ENCODE results near the gene ZNF366. TPM values are rescaled to one million over a fixed set of nuclear protein-coding genes. Genes with fewer than 3 reads are reported as not detected.

ZNF366 gene
- total RNA-seq, 2 experiments from 2014 or later: not detected

DNA sequence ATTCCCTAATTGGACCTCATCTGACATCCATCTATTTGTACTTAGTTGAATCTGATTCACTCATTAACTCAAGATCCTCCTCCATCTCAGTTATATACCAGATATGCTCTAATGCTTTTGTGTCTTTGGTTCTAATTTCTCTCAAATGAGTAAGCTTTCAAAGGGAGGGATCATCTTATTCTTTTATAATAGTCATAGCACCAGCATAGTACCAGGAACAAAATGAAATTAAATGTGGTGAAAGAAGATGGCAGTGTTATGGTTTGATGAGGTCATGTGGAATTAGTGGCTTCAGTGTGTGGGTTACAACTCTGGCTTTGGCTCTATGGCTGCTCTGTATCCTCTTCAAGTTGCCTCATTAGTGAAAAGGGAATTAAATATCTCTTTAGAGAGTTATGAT is 32.5 kb upstream of the ZNF366 start:
- Mint-ChIP-seq H3K9me3 (peaks cover 2% of the 10 kb centered on the region), H3K27me3 (ENCODE audit: low read depth) (peaks cover 20% of the 10 kb centered on the region), H3K4me3 (no peak overlapping the region), H3K27ac (no peak overlapping the region), H3K36me3 (ENCODE audit: low read depth) (no peaks in the 10 kb centered on the region), H3K4me1 (ENCODE audit: low read depth) (no peaks in the 10 kb centered on the region)
- CTCF ChIA-PET: no interaction called here
- DNase-seq: no peak
- intact Hi-C loops (cut with micrococcal nuclease): no loop called here

DNA sequence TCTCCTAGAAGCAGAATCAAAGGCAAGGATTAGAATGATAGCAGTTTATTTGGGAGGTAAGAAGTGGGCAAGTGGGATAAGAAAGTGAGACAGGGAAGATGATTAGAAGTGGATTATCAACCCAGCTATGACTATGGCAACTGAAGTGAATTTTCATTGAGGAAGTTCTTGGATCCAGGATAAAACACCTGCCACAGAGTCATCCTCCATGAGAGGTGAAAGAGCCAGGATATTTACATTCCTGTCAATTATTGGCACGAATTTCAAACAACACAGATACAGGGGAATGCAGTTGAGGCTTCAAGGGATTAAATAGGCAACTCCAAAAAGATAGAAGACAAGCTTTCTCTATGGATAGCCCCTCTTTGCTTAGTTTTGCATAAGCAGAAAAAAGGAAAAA is 31.8 kb upstream of the ZNF366 start:
- Mint-ChIP-seq H3K9me3 (peaks cover 2% of the 10 kb centered on the region), H3K4me3 (no peak overlapping the region), H3K36me3 (ENCODE audit: low read depth) (no peaks in the 10 kb centered on the region), H3K27ac (no peak overlapping the region), H3K27me3 (ENCODE audit: low read depth) (peaks cover 20% of the 10 kb centered on the region), H3K4me1 (ENCODE audit: low read depth) (no peaks in the 10 kb centered on the region)
- CTCF ChIA-PET: no interaction called here
- intact Hi-C loops (cut with micrococcal nuclease): no loop called here
- no peak for DNase-seq

DNA sequence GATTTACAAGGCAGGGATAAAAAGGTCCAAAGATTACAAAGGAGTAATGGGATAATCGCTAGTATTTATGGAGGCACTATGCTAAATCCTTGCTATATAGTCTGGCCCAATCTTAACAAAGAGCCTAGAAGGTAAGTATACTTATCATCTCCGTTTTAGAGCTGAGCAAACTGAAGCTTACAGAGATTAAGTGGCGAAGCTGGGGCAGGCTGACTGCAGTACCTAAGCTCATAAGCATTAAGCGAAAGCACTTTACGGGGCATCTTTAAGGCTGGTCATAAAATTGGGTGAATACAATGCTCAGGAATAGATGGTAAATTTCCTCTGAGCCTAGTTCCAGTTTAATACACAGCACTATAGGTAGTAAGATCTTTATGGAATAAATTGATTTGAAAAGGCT is 30.0 kb upstream of the ZNF366 start:
- no peak for DNase-seq
- intact Hi-C loops (cut with micrococcal nuclease): no loop called here
- peaks cover 2% of the 10 kb centered on the region for H3K36me3 Mint-ChIP-seq (ENCODE audit: low read depth)
- H3K27ac Mint-ChIP-seq: no peak overlapping the region
- CTCF ChIA-PET: no interaction called here
- peaks cover 22% of the 10 kb centered on the region for H3K27me3 Mint-ChIP-seq (ENCODE audit: low read depth)
- peaks cover 8% of the 10 kb centered on the region for H3K9me3 Mint-ChIP-seq
- no peak overlapping the region for H3K4me3 Mint-ChIP-seq
- no peaks in the 10 kb centered on the region for H3K4me1 Mint-ChIP-seq (ENCODE audit: low read depth)

DNA sequence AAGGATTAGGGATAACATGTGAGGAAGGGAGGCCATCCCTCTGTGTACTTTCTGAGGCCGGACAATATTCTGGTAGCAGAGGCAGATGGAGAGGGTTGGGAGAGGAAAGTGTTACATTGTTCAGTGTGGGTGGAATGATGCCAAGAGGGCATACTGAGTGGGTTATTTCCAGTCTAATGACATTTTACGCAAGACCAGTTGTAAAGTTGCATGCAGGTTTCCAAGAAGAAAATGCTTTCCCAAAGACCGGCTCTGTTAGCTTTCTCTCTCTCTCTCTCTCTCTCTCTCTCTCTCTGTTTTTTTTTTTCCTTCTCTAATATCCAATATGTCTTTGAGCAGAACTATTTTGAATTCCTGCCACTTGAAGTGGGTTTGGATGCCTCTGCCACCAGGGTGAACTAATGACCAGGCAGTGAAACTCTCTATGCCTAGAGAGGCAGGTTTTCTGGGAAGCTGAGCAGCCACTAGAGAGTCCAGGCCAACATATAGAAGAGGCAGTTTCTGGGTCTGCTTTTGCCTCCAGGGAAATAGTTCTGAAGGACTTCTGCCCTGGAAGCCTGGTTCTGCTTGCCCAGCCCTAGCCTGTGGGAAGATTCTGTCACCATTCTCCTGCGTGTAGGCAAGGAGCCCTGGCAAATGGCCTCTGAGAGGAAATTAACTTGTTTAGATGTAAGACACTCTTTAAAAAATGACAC is 24.4 kb upstream of the ZNF366 start:
- peaks cover 2% of the 10 kb centered on the region for H3K36me3 Mint-ChIP-seq (ENCODE audit: low read depth)
- peaks cover 20% of the 10 kb centered on the region for H3K27me3 Mint-ChIP-seq (ENCODE audit: low read depth)
- H3K27ac Mint-ChIP-seq: no peak overlapping the region
- no peak for DNase-seq
- CTCF ChIA-PET: no interaction called here
- H3K9me3 Mint-ChIP-seq: peaks cover 8% of the 10 kb centered on the region
- intact Hi-C loops (cut with micrococcal nuclease): no loop called here
- H3K4me1 Mint-ChIP-seq (ENCODE audit: low read depth): no peaks in the 10 kb centered on the region
- H3K4me3 Mint-ChIP-seq: no peak overlapping the region

- H3K9me3 Mint-ChIP-seq: peaks cover 8% of the 10 kb centered on the region
- CTCF ChIA-PET: no interaction called here
- H3K4me1 Mint-ChIP-seq (ENCODE audit: low read depth): no peaks in the 10 kb centered on the region
- H3K27me3 Mint-ChIP-seq (ENCODE audit: low read depth): peaks cover 14% of the 10 kb centered on the region
- H3K36me3 Mint-ChIP-seq (ENCODE audit: low read depth): peaks cover 2% of the 10 kb centered on the region
- no peak for DNase-seq
- H3K4me3 Mint-ChIP-seq: no peak overlapping the region
- intact Hi-C loops (cut with micrococcal nuclease): no loop called here
- H3K27ac Mint-ChIP-seq: no peak overlapping the region
Observed at GRCh38 chr5:72530196-72530595, 23.0 kb upstream of the ZNF366 start.

GRCh38 chr5:72529383-72529782 is 22.2 kb upstream of the ZNF366 start:
- Mint-ChIP-seq H3K36me3 (ENCODE audit: low read depth) (peaks cover 2% of the 10 kb centered on the region), H3K27me3 (ENCODE audit: low read depth) (peaks cover 14% of the 10 kb centered on the region), H3K27ac (no peak overlapping the region), H3K4me1 (ENCODE audit: low read depth) (no peaks in the 10 kb centered on the region), H3K4me3 (no peak overlapping the region), H3K9me3 (peaks cover 8% of the 10 kb centered on the region)
- CTCF ChIA-PET: no interaction called here
- intact Hi-C loops (cut with micrococcal nuclease): loop anchor here (10.0 kb wide), 2 partner anchors 395 to 755 kb away; no protein-coding TSS in a partner anchor
- DNase-seq: no peak

GRCh38 chr5:72525816-72526215 is 18.6 kb upstream of the ZNF366 start:
- Mint-ChIP-seq H3K4me1 (ENCODE audit: low read depth) (no peaks in the 10 kb centered on the region), H3K4me3 (no peak overlapping the region), H3K27ac (no peak overlapping the region), H3K27me3 (ENCODE audit: low read depth) (peaks cover 3% of the 10 kb centered on the region), H3K9me3 (no peaks in the 10 kb centered on the region), H3K36me3 (ENCODE audit: low read depth) (no peaks in the 10 kb centered on the region)
- CTCF ChIA-PET: no interaction called here
- DNase-seq: no peak
- intact Hi-C loops (cut with micrococcal nuclease): loop anchor here (10.0 kb wide), 2 partner anchors 391 to 751 kb away; no protein-coding TSS in a partner anchor

DNA sequence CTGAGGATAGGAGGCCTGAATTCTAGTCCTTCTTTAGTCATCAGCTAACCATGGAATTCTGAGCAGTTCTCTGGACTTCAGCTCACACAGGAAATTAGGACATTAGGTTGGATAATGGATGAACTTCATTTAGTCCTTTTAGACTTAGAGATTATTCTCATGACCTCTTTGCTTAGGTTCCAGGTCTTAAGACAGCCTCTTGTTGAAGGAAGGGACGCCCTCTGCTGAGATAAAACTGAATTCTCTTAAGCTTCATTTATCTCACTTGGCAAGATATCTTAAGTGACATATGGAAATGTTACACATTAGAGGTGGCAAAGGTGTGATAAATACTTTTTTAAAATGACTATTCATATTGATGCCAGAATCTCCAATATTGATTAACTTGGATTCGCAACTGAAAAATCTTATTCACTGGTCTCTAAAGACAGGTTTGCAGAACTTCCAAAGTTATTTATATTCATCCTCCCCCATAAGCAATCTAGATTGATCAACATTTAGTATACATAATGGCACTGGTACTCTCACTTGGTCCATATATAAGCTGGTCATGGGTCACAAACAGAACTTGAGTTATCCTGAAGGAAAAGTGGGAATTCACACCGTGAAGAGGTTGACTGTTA is 16.9 kb upstream of the ZNF366 start:
- CTCF ChIA-PET: interaction anchor here (0.9 to 2.0 kb wide), 3 partner anchors 17 to 157 kb away, joined by 3 to 7 read pairs (median 4); no protein-coding TSS in a partner anchor

GRCh38 chr5:72522607-72523006 is 15.4 kb upstream of the ZNF366 start:
- Mint-ChIP-seq H3K36me3 (ENCODE audit: low read depth) (no peaks in the 10 kb centered on the region), H3K27ac (no peak overlapping the region), H3K9me3 (peaks cover 2% of the 10 kb centered on the region), H3K27me3 (ENCODE audit: low read depth) (no peaks in the 10 kb centered on the region), H3K4me1 (ENCODE audit: low read depth) (no peaks in the 10 kb centered on the region), H3K4me3 (no peak overlapping the region)
- intact Hi-C loops (cut with micrococcal nuclease): loop anchor here (10.0 kb wide), 2 partner anchors 388 to 748 kb away; no protein-coding TSS in a partner anchor
- no peak for DNase-seq
- CTCF ChIA-PET: no interaction called here

More for the DNA sequence above, 16.9 kb upstream of the ZNF366 start:
- Mint-ChIP-seq H3K27me3 (ENCODE audit: low read depth) (no peaks in the 10 kb centered on the region), H3K36me3 (ENCODE audit: low read depth) (no peaks in the 10 kb centered on the region), H3K27ac (no peak overlapping the region), H3K4me3 (no peak overlapping the region), H3K4me1 (ENCODE audit: low read depth) (no peaks in the 10 kb centered on the region), H3K9me3 (peaks cover 2% of the 10 kb centered on the region)
- intact Hi-C loops (cut with micrococcal nuclease): loop anchor here (1.0 to 10.0 kb wide), 3 partner anchors 158 to 749 kb away; no protein-coding TSS in a partner anchor
- no peak for DNase-seq

DNA sequence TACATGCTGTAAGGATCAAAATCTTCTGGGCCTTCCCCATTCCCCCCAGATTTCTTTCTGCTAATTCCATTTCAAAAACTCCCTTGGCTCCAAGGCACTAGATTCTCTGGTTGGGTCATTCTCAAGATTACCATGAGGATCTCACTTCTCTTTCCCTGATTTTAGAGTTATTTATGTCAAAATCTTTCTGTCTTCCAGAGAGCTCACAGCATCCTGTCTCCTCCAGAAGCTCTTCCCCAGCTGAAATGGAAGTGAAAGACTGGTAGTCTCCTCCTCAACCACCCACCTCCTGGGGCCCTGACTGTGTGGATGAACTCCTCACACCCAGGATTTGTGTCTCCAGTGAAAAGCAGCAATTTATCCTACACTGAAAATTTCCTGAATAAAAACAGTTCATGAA is 11.9 kb upstream of the ZNF366 start:
- no peaks in the 10 kb centered on the region for H3K4me1 Mint-ChIP-seq (ENCODE audit: low read depth)
- H3K27ac Mint-ChIP-seq: no peak overlapping the region
- no peak overlapping the region for H3K4me3 Mint-ChIP-seq
- intact Hi-C loops (cut with micrococcal nuclease): no loop called here
- peaks cover 6% of the 10 kb centered on the region for H3K27me3 Mint-ChIP-seq (ENCODE audit: low read depth)
- H3K9me3 Mint-ChIP-seq: peaks cover 2% of the 10 kb centered on the region
- DNase-seq: no peak
- CTCF ChIA-PET: no interaction called here
- H3K36me3 Mint-ChIP-seq (ENCODE audit: low read depth): no peaks in the 10 kb centered on the region

DNA sequence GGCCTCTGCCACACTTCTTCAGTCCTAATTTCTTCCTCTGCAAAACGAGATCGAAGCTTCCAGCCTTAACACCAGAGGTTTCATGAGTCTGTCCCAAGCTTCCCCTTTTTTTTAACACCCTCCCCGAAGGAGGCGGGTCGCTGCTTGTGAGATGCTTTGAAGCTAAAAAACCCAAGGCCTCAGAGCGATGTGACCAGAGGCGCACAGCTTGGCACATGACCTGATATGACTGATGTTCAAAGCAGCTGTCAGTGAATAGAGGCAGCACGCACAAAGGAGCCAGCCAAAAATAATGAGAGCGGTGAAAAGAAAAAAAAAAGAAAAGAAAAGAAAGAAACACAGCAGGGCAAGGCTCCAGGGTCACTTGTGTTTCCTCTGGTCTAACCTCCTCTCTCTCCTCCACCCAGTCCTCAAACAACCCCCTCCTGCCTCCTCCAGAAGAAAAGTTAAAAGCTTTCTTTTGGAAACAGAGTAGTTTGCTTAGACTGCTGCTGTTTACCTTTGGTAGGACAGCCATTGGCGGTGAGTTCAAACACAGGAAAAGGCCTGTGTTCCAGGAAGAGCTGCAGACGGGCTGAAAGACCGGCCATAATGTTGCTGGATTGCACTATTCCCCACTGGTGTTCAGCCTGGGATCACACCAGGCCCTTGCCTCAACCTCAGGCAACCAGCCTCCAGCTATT is 10.9 kb upstream of the ZNF366 start:
- peak; percentile 6 for DNase-seq
- no peaks in the 10 kb centered on the region for H3K4me1 Mint-ChIP-seq (ENCODE audit: low read depth)
- CTCF ChIA-PET: no interaction called here
- intact Hi-C loops (cut with micrococcal nuclease): no loop called here
- H3K27ac Mint-ChIP-seq: no peak overlapping the region
- peaks cover 8% of the 10 kb centered on the region for H3K27me3 Mint-ChIP-seq (ENCODE audit: low read depth)
- no peak overlapping the region for H3K4me3 Mint-ChIP-seq
- peaks cover 2% of the 10 kb centered on the region for H3K9me3 Mint-ChIP-seq
- H3K36me3 Mint-ChIP-seq (ENCODE audit: low read depth): no peaks in the 10 kb centered on the region

DNA sequence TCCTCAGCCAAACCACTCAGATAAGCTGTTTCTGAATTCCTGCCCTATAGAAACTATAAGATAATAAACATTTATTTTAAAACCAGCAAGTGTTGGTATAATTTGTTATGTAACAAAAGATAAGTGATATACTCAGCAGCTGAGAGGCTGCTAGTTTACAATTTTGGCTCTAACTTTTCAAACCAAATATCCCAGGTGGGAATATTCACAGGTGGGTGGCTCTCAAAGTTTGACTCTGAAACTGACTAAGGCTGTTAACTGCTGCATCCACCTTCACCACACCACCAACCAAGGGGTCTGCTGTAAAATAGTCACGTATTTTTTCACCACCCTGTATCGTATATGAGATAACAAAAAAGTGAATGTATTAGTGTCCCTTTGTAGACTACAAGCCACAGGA is 9.7 kb upstream of the ZNF366 start:
- DNase-seq: no peak
- no peaks in the 10 kb centered on the region for H3K36me3 Mint-ChIP-seq (ENCODE audit: low read depth)
- intact Hi-C loops (cut with micrococcal nuclease): no loop called here
- peaks cover 17% of the 10 kb centered on the region for H3K27me3 Mint-ChIP-seq (ENCODE audit: low read depth)
- no peaks in the 10 kb centered on the region for H3K4me1 Mint-ChIP-seq (ENCODE audit: low read depth)
- H3K27ac Mint-ChIP-seq: no peak overlapping the region
- peaks cover 2% of the 10 kb centered on the region for H3K9me3 Mint-ChIP-seq
- CTCF ChIA-PET: interaction anchor here (0.9 kb wide), 1 partner anchor 268 kb away, joined by 3 read pairs; no protein-coding TSS in a partner anchor
- H3K4me3 Mint-ChIP-seq: no peak overlapping the region
